Hepatocyte (in vitro differentiated cells): ENCODE results near the gene RUFY4.

Experiments
- EZH2 ChIP-seq: fragments of 200-600 bp; sonication (generic); IDR thresholded peaks from 2 replicates; pipeline ENCODE4 v1.6.1; 2016; ENCODE audit warnings: antibody characterized with exemption, mild to moderate bottlenecking, borderline replicate concordance
- TF ChIP-seq, protein P1 (sequence below): fragments of 200-600 bp; sonication (generic); IDR thresholded peaks from 2 replicates; pipeline ENCODE4 v1.5.1; 2016; ENCODE audit warnings: antibody characterized with exemption, mild to moderate bottlenecking; ENCODE audit not compliant: poor library complexity

DNA sequence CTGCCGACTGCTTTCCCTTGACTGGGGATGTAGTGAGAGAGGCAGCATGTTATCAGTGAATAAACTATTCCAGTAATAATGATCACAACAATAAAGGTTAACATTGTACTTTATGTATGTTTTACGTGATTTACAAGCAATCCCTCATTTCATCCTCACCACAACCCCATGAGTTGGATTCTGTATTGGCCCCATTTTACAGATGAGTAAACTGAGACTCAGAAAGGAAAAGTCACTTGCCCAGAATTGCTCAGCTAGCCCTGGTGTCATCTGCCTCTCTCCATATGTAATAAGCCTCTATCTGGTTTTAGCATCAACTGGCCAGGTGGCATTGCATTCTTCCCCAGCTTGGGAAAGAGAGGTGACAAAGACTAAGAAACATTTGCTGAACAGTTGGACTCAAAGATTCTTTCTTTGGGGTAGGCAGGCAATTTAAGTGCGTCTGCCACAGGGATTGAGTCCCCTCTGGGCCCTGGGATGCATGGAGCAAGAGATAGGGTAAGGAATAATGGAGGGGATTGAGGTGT lies 58.9 kb downstream of the RUFY4 start:
- TF ChIP-seq, protein P1, sequence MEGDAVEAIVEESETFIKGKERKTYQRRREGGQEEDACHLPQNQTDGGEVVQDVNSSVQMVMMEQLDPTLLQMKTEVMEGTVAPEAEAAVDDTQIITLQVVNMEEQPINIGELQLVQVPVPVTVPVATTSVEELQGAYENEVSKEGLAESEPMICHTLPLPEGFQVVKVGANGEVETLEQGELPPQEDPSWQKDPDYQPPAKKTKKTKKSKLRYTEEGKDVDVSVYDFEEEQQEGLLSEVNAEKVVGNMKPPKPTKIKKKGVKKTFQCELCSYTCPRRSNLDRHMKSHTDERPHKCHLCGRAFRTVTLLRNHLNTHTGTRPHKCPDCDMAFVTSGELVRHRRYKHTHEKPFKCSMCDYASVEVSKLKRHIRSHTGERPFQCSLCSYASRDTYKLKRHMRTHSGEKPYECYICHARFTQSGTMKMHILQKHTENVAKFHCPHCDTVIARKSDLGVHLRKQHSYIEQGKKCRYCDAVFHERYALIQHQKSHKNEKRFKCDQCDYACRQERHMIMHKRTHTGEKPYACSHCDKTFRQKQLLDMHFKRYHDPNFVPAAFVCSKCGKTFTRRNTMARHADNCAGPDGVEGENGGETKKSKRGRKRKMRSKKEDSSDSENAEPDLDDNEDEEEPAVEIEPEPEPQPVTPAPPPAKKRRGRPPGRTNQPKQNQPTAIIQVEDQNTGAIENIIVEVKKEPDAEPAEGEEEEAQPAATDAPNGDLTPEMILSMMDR: no peak
- TF ChIP-seq EZH2: no peak
